ENCODE measurements around the gene C1QTNF12.

GRCh38 chr1:1221887-1222574 is 24.5 kb downstream of the C1QTNF12 start:
- TF ChIP-seq CTCF (conservative IDR thresholded peaks at IDR 0.05) (no peak), ZFX (IDR thresholded peaks at IDR 0.05) (no peak)

Measured in C4-2B (cell line).